Astrocyte (in vitro differentiated cells and primary cell): ENCODE data around the gene C3orf22. TPM values are rescaled to one million over a fixed set of nuclear protein-coding genes. Genes with fewer than 3 reads are reported as not detected.

Experiments used
- DNase-seq: peaks from one replicate; pipeline ENCODE4 v3.0.0-alpha.2; 2010; ENCODE audit warnings: low read depth
- FAIRE-seq: peaks from 2 replicates; lab custom pipeline; 2011; peaks lifted over from hg19 to GRCh38; lab: Jason Lieb, UNC
- H2AFZ ChIP-seq: 2 replicates; pipeline ENCODE4 v1.6.0; 2012; ENCODE audit warnings: low read depth, low read length, inconsistent platforms
- H3K27ac ChIP-seq: 2 replicates; pipeline ENCODE4 v1.5.1; 2011; ENCODE audit warnings: low read depth, low read length, inconsistent platforms
- H3K27me3 ChIP-seq: 2 replicates; pipeline ENCODE4 v1.6.0; 2011; ENCODE audit warnings: low read length, inconsistent platforms; ENCODE audit not compliant: insufficient read depth
- H3K36me3 ChIP-seq: 2 replicates; pipeline ENCODE4 v1.5.1; 2011; ENCODE audit warnings: low read length, inconsistent platforms; ENCODE audit not compliant: insufficient read depth
- H3K4me1 ChIP-seq: 2 replicates; pipeline ENCODE4 v1.5.1; 2011; ENCODE audit warnings: low read length, inconsistent platforms; ENCODE audit not compliant: insufficient read depth
- H3K4me2 ChIP-seq: 2 replicates; pipeline ENCODE4 v1.6.0; 2012; ENCODE audit warnings: low read length, inconsistent platforms
- H3K4me3 ChIP-seq: 2 replicates; pipeline ENCODE4 v1.5.1; 2011; ENCODE audit warnings: low read depth, mild to moderate bottlenecking, low read length, inconsistent platforms; ENCODE audit not compliant: insufficient read depth
- H3K79me2 ChIP-seq: 2 replicates; pipeline ENCODE4 v1.6.0; 2012; ENCODE audit warnings: mild to moderate bottlenecking, low read length, inconsistent platforms; ENCODE audit not compliant: insufficient read depth
- H3K9ac ChIP-seq: 2 replicates; pipeline ENCODE4 v1.6.0; 2012; ENCODE audit warnings: mild to moderate bottlenecking, low read length, inconsistent platforms
- H3K9me3 ChIP-seq: 2 replicates; pipeline ENCODE4 v1.5.1; 2012; ENCODE audit warnings: low read depth, mild to moderate bottlenecking, low read length, inconsistent platforms; ENCODE audit not compliant: insufficient read depth
- H4K20me1 ChIP-seq: 2 replicates; pipeline ENCODE4 v1.6.0; 2012; ENCODE audit warnings: low read length, inconsistent platforms; ENCODE audit not compliant: insufficient read depth
- H3K27ac Mint-ChIP-seq: one replicate; pipeline ENCODE4 v1.8.0; 2021; ENCODE audit warnings: mild to moderate bottlenecking, mixed read lengths; ENCODE audit not compliant: unreplicated experiment
- H3K27me3 Mint-ChIP-seq: one replicate; pipeline ENCODE4 v1.8.0; 2021; ENCODE audit warnings: low read depth, mixed read lengths; ENCODE audit not compliant: unreplicated experiment
- H3K36me3 Mint-ChIP-seq: one replicate; pipeline ENCODE4 v1.8.0; 2021; ENCODE audit warnings: low read depth, mixed read lengths; ENCODE audit not compliant: unreplicated experiment
- H3K4me1 Mint-ChIP-seq: one replicate; pipeline ENCODE4 v1.8.0; 2021; ENCODE audit warnings: low read depth, mixed read lengths; ENCODE audit not compliant: unreplicated experiment
- H3K4me3 Mint-ChIP-seq: one replicate; pipeline ENCODE4 v1.8.0; 2021; ENCODE audit warnings: mild to moderate bottlenecking, moderate library complexity, mixed read lengths; ENCODE audit not compliant: unreplicated experiment
- H3K9me3 Mint-ChIP-seq: one replicate; pipeline ENCODE4 v1.8.0; 2021; ENCODE audit warnings: mild to moderate bottlenecking, mixed read lengths; ENCODE audit not compliant: unreplicated experiment
- CTCF ChIP-seq: IDR thresholded peaks from 2 replicates; pipeline ENCODE4 v1.5.1; 2011; ENCODE audit warnings: low read depth, mild to moderate bottlenecking, inconsistent platforms, low read length, moderate library complexity; ENCODE audit not compliant: insufficient read depth
- EZH2 ChIP-seq: IDR thresholded peaks from 2 replicates; pipeline ENCODE4 v1.6.1; 2012; ENCODE audit warnings: mild to moderate bottlenecking, low read length, inconsistent platforms; ENCODE audit not compliant: insufficient read depth
- total RNA-seq: library from RNA; stranded (reverse); gene quantifications from 2 replicates; pipeline ENCODE4 v1.2.1, GENCODE V29; 2021

Gene C3orf22
- total RNA-seq, 1 donor from 2014 or later, result not detected

- no peak for FAIRE-seq
- no peaks in the 10 kb centered on the region for H3K36me3 Mint-ChIP-seq
Observed at GRCh38 chr3:126501054-126501453, 57.7 kb downstream of the C3orf22 start.

DNA sequence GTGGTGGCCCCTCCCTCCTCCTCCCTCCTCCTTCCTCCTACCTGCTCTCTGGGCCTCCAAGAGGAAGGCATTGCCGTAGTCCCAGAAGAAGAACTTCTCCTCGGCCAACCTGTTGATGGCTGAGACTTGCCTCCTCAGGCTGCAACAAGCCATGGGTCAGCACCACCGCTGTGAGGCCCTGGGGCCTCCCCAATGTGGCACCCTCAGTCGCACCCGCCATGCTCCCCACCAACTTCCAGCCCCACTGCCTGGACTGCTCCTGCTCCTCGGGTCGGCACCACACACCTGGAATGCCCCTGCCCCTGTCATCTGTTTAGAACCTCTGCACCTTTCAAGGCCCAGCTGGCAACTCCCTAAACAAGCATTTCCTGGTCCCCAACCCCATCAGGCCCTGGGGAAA, 58.7 kb downstream of the C3orf22 start:
- Histone ChIP-seq H2AFZ (no peak overlapping the region), H3K9ac (no peak overlapping the region), H4K20me1 (no peaks in the 10 kb centered on the region), H3K4me1 (no peaks in the 10 kb centered on the region), H3K27me3 (peaks cover 2% of the 10 kb centered on the region), H3K4me3 (no peak overlapping the region), H3K27ac (no peak overlapping the region), H3K9me3 (no peaks in the 10 kb centered on the region), H3K36me3 (no peaks in the 10 kb centered on the region), H3K79me2 (no peaks in the 10 kb centered on the region), H3K4me2 (no peak overlapping the region)
- no peak for FAIRE-seq
- no peak overlapping the region for H3K27ac Mint-ChIP-seq
- H3K9me3 Mint-ChIP-seq, result peaks cover 1% of the 10 kb centered on the region
- no peak overlapping the region for H3K4me3 Mint-ChIP-seq
- DNase-seq, result no peak
- no peaks in the 10 kb centered on the region for H3K36me3 Mint-ChIP-seq
- peaks cover 16% of the 10 kb centered on the region for H3K27me3 Mint-ChIP-seq
- TF ChIP-seq CTCF, result no peak
- TF ChIP-seq EZH2, result no peak
- no peaks in the 10 kb centered on the region for H3K4me1 Mint-ChIP-seq

More at GRCh38 chr3:126501054-126501453, 57.7 kb downstream of the C3orf22 start:
- no peak overlapping the region for H2AFZ ChIP-seq
- no peaks in the 10 kb centered on the region for H4K20me1 ChIP-seq
- no peak overlapping the region for H3K4me3 ChIP-seq
- peaks cover 1% of the 10 kb centered on the region for H3K9me3 Mint-ChIP-seq
- DNase-seq, result no peak
- no peaks in the 10 kb centered on the region for H3K9me3 ChIP-seq
- H3K27me3 ChIP-seq, result no peaks in the 10 kb centered on the region
- no peaks in the 10 kb centered on the region for H3K4me1 ChIP-seq
- no peaks in the 10 kb centered on the region for H3K36me3 ChIP-seq
- H3K4me1 Mint-ChIP-seq, result no peaks in the 10 kb centered on the region
- no peak overlapping the region for H3K4me3 Mint-ChIP-seq
- no peak overlapping the region for H3K27ac ChIP-seq
- no peak overlapping the region for H3K4me2 ChIP-seq
- no peaks in the 10 kb centered on the region for H3K79me2 ChIP-seq
- TF ChIP-seq EZH2 (no peak), CTCF (no peak)
- H3K27me3 Mint-ChIP-seq, result peaks cover 20% of the 10 kb centered on the region
- no peak overlapping the region for H3K27ac Mint-ChIP-seq
- no peak overlapping the region for H3K9ac ChIP-seq

Other genes with a start within 250 kb of the C3orf22 start
- gene KLF15, start 201.5 kb downstream of the C3orf22 start, total RNA-seq, result 0.29 and 0.34 TPM in 2 replicates
- not detected in 2 replicates for gene CFAP100, start 164.0 kb downstream of the C3orf22 start, total RNA-seq
- 19.6 and 21.6 TPM in 2 replicates for gene ZXDC, start 83.0 kb downstream of the C3orf22 start, total RNA-seq
- gene UROC1, start 41.2 kb downstream of the C3orf22 start, total RNA-seq, result not detected in 2 replicates
- not detected in 2 replicates for gene CHST13, start 34.8 kb downstream of the C3orf22 start, total RNA-seq
- 7.6 and 11.1 TPM in 2 replicates for gene TXNRD3, start 96.2 kb upstream of the C3orf22 start, total RNA-seq
- 21.1 TPM in 2 replicates for gene CHCHD6, start 145.3 kb upstream of the C3orf22 start, total RNA-seq